SH-SY5Y (cell line): ENCODE data around the gene ATP10A.

Experiments used
- GATA2 ChIP-seq: IDR thresholded peaks from 2 replicates; pipeline ENCODE4 v1.6.1; 2011; ENCODE audit warnings: mild to moderate bottlenecking, low read depth, low read length
- GATA3 ChIP-seq: IDR thresholded peaks from 2 replicates; pipeline ENCODE4 v1.6.1; 2011; ENCODE audit warnings: low read depth, mild to moderate bottlenecking, low read length, moderate library complexity

GRCh38 chr15:25718597-25718996, 144.5 kb downstream of the ATP10A start:
- TF ChIP-seq GATA3 (no peak), GATA2 (no peak)
